GM21390 (cell line): ENCODE measurements around the gene CELF2.
"Not testable (repeated sequence)": the region's sequence is repeated elsewhere in the genome, so short reads cannot be mapped to it uniquely, and the experiment has no call there.

Experiments
- ATAC-seq: cut with Tn5 transposase; IDR thresholded peaks from one replicate; pipeline ENCODE4 v1.9.1; 2021; ENCODE audit not compliant: unreplicated experiment

The CELF2 gene

GRCh38 chr10:11336722-11337162 is 319.1 kb downstream of the CELF2 start:
- ATAC-seq, result no peak

DNA sequence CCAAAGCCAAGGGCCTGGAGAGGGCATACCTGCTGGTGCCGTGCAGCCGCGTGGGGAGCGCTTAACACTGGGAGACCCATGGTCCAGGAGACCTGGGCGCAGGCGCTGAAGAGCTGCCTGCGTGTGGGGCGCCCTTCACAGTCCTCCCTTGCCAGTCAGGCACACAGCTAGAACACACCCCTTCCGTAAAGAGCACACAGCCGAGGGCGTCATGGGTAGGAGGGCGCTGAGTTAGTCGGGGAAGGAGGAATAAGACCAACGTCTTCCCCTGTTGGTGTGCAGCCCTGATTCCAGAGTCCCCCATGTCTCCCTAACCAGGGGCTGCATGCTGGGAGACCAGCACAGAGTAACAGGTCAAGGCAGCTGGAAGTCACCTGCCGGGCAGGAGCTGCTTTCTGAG is 319.8 kb downstream of the CELF2 start:
- no peak for ATAC-seq

- ATAC-seq, result no peak
Measured at GRCh38 chr10:11338160-11338844, 320.6 kb downstream of the CELF2 start.

GRCh38 chr10:11339013-11339412 is 321.3 kb downstream of the CELF2 start:
- ATAC-seq, result no peak

DNA sequence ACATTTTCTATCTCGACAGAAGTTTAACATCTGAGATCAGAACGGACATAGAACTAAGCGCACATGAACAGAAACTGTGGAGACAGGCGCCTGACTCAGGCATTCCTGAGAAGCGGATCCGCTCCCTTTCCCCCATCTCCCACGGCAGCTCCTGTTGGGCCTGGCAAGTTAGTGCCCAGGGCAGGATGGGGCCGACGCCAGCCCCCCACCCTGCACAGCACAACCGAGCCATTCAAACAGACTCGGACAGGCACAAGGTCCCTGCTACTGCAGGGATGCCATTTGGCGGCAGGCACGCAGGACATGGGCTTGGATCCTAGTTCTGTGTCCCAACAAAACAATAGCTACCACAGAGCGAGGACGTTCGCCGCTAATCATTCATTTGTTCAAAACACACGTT is 322.0 kb downstream of the CELF2 start:
- no peak for ATAC-seq

GRCh38 chr10:11341283-11341960 is 323.8 kb downstream of the CELF2 start:
- ATAC-seq, result no peak

- ATAC-seq, result no peak
Measured at GRCh38 chr10:11344081-11344480, 326.4 kb downstream of the CELF2 start.

DNA sequence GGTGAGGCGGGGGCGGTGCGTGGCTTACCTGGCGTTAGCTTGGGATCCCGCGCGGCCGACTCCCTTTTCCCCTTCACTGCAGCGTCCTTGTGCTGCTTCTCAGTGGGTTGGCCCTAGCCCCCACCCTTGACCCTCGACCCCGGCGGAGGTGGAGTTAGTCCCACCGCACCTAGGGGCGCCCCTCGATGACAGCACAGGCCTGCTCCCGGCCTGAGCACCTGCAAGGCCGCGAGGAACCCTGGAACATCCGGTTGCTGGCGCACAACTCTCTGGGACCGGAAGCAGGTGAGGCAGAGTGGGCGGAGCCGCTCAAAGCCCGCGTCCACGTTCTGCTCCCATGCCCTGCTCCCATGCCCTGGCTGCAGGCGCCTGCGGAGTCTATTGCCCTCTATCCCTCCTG is 326.9 kb downstream of the CELF2 start:
- ATAC-seq, result no peak

DNA sequence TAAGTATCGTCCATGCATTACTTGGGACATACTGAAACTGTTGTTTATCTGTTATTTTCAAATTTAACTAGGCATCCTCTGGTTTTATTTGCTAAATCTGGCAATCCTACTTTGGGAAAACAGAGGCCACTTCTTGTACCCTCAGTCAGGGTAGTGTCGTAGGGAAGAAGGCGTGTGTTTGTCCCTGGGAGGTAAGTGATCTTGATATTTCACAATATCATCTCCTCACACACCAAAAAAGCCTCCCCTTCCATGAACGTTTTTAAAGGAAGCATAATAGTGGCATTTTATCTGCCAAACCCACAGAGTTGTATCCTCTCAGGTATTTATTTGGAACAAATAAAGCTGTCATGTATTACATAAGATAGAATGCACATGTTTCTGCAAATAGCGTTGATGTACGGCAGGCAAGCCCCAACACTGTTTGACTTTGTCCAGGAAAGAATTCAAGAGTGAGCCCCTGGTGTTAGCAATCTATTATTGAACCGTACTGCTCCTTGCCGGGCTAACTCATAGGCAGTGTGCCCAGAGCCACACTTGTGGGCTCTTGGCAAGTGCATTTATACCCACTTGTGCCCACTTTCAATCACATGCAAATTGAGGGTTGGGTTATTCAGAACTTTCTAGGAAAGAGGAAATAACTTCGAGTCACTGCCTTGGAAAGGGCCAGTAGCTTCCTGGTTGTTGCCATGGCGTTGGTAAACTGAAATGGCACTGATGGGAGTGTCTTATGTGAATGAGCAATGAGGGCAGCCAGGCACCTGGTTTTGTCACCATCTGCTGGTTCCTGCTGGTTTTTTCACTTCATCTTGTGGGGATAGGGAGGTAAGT is 327.8 kb downstream of the CELF2 start:
- ATAC-seq, result peak; percentile 83

- not testable (repeated sequence) for ATAC-seq
Measured at GRCh38 chr10:11347580-11347979, 329.9 kb downstream of the CELF2 start.

- ATAC-seq, result no peak
Measured at GRCh38 chr10:11351801-11352200, 334.1 kb downstream of the CELF2 start.

- no peak for ATAC-seq
Measured at GRCh38 chr10:11353006-11353896, 335.6 kb downstream of the CELF2 start.

DNA sequence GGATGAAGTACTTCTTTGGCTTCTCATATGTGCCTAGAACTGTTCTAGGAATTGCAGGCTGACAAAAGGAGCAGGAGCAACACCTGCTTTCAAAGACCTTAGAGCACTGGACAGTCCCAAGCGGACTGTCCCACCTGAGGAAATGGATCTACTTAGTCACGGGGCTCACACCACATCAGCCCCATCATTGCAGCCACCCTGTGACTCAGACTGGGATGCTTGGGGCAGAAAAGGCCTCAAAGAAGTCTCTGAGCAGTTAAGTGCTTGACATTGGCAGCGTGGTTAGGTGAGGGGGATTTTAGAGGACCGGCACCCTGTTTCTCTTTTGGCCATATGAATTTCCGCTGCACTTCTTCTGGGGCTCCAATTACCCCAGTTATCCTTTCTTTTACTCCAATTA is 337.2 kb downstream of the CELF2 start:
- no peak for ATAC-seq

DNA sequence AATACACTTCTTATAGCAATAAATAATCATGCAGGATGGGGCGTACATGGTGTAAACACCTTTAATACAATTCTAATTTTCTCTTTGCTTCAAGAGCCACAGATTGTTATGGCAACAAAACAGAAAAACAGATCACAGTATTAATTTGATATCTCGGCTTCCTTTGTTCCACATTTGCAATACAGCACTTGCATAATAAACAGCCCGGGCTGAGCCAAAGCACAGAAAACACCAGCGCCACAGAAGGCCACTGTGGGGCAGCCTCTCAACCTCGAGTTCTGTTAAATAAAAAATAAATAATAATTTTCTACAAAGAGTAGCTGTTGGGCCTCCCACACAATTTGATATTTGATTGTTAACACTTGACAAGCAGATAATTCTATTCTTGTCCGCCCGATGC is 337.9 kb downstream of the CELF2 start:
- ATAC-seq, result no peak

- no peak for ATAC-seq
Measured at GRCh38 chr10:11357439-11357838, 339.8 kb downstream of the CELF2 start.

- no peak for ATAC-seq
Measured at GRCh38 chr10:11358011-11358410, 340.3 kb downstream of the CELF2 start.

- no peak for ATAC-seq
Measured at GRCh38 chr10:11358923-11359575, 341.4 kb downstream of the CELF2 start.

DNA sequence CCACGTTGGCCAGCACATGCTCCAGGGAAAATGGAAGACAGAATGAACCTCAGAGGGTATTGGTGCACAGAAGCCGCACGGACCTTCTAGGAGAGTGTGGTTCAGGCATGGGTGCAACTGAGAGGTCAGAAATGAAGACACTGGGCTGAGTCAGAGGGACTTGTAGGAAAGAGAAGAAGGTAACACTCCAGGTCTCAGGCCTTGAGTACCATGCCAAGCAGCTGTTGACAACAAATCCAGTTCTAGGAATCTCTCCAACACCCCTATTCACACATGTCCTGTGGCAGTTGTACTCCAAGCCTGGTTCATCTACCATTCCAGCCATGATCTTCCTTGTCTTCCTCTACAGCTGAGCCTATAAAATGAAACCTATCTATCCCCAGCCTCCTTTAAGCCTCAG is 342.2 kb downstream of the CELF2 start:
- ATAC-seq, result no peak

GRCh38 chr10:11363497-11363896 is 345.8 kb downstream of the CELF2 start:
- ATAC-seq, result no peak

DNA sequence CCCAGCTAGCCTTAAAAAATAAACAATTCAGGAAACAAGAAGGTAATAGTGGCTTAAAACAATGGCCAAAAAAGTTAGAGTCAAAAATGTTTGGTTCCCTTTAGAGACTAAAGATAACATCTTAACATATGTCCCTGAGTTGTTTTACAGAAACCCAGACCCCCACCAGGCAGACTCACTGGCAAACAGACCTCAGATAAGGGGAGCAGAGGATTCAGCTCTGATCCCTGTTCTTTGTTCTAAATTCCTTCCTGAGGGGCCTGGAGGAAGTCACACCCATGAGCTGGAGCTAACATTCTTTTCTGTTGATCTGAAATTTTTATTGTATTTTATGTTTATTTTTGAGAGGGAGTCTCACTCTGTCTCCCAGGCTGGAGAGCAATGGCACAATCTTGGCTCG is 346.6 kb downstream of the CELF2 start:
- ATAC-seq, result no peak
